H1 (cell line): Measurements from ENCODE around the gene HNRNPA3. TPM values are rescaled to one million over a fixed set of nuclear protein-coding genes. Genes with fewer than 3 reads are reported as not detected.

Experiments used
- CBX8 ChIP-seq: fragments of 300-800, 300-1000 bp; sonication (generic); IDR thresholded peaks from 2 replicates; pipeline ENCODE4 v1.7.1; 2016; ENCODE audit warnings: low read depth, low read length, borderline replicate concordance
- CREB1 ChIP-seq: IDR thresholded peaks from 2 replicates; pipeline ENCODE4 v1.6.1; 2012; ENCODE audit warnings: inconsistent platforms
- HDAC2 ChIP-seq, 2 experiments: fragments of 300-600 bp in 1 of 2; sonication (generic) in 1 of 2; IDR thresholded peaks; 2 replicates each; pipeline ENCODE4 v1.6.1; 2011 to 2012; ENCODE audit warnings: low read depth in 2 of 2, low read length in 2 of 2, mild to moderate bottlenecking in 2 of 2, moderate library complexity in 2 of 2, borderline replicate concordance in 1 of 2, inconsistent platforms in 1 of 2
- KDM4A ChIP-seq: IDR thresholded peaks from one replicate; pipeline ENCODE4 v1.7.1; 2012; ENCODE audit warnings: low read depth, mild to moderate bottlenecking, moderate library complexity, low read length, inconsistent platforms; ENCODE audit not compliant: severe bottlenecking
- MAX ChIP-seq: IDR thresholded peaks from 2 replicates; pipeline ENCODE4 v1.6.1; 2012; ENCODE audit warnings: inconsistent platforms
- NRF1 ChIP-seq: IDR thresholded peaks from 2 replicates; pipeline ENCODE4 v1.6.1; 2011; ENCODE audit warnings: mild to moderate bottlenecking, low read depth, low read length, improper control_type of control experiment
- POLR2AphosphoS5 ChIP-seq: IDR thresholded peaks from 2 replicates; pipeline ENCODE4 v1.6.1; 2011; ENCODE audit warnings: low read depth, low read length
- SP1 ChIP-seq: IDR thresholded peaks from 2 replicates; pipeline ENCODE4 v1.6.1; 2011; ENCODE audit warnings: low read depth, low read length
- TEAD4 ChIP-seq: IDR thresholded peaks from 2 replicates; pipeline ENCODE4 v1.6.1; 2012; ENCODE audit warnings: low read depth, low read length, inconsistent platforms, mixed read lengths
- polyA plus RNA-seq, 7 experiments: library from polyadenylated mRNA; depleted of rRNA in 3 of 7; stranded (reverse) in 5 of 7; unstranded in 2 of 7; fragments of >200 nt in 5 of 7; fragments of 200-250 nt in 2 of 7; gene quantifications; 1 replicate in 5 of 7; 2 replicates in 1 of 7; 4 replicates in 1 of 7; pipeline versions ENCODE4 v1.2.1 to v1.2.3, GENCODE V29; 2011 to 2013; ENCODE audit warnings: missing spikeins in 2 of 7, mixed read lengths in 2 of 7
- total RNA-seq: library from RNA; stranded (reverse); fragmentation: NEBNext Ultra II Directional; extraction: Animal tissue kit (Norgen Biotek cat#: 25700); gene quantifications from 2 replicates; pipeline ENCODE4 v1.2.1, GENCODE V29; 2021
- TF ChIP-seq, protein P1 (sequence below): fragments of 300-600 bp; sonication (generic); IDR thresholded peaks from 2 replicates; pipeline ENCODE4 v1.7.1; 2012; ENCODE audit warnings: low read length, moderate library complexity, mild to moderate bottlenecking, inconsistent platforms; ENCODE audit not compliant: insufficient replicate concordance

Gene HNRNPA3
- total and polyA plus RNA-seq, 2 of the 8 experiments (the other 6 are each of a cell fraction or from before 2014, with no cell fraction given) = 66.1 to 408 TPM

DNA sequence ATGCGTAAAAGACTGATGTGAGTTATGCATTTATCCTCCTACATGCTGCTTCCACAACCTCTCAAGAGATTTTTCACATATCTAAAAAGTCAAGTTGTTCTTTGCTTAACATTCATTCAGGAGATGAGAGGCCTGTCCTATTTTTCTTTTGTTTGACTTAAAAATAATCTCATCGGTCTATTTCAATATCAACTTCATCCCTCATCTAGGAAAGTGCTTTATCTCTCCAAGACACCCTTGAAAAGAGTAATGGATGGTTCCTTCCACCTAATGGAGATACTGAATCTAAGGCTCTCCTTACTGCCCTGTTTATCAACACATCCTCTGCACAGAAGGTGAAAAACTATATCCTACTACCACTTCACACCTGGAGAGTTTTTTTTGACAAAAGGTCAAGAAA, 49.5 kb downstream of the HNRNPA3 start (continued):
- TF ChIP-seq, protein P1, sequence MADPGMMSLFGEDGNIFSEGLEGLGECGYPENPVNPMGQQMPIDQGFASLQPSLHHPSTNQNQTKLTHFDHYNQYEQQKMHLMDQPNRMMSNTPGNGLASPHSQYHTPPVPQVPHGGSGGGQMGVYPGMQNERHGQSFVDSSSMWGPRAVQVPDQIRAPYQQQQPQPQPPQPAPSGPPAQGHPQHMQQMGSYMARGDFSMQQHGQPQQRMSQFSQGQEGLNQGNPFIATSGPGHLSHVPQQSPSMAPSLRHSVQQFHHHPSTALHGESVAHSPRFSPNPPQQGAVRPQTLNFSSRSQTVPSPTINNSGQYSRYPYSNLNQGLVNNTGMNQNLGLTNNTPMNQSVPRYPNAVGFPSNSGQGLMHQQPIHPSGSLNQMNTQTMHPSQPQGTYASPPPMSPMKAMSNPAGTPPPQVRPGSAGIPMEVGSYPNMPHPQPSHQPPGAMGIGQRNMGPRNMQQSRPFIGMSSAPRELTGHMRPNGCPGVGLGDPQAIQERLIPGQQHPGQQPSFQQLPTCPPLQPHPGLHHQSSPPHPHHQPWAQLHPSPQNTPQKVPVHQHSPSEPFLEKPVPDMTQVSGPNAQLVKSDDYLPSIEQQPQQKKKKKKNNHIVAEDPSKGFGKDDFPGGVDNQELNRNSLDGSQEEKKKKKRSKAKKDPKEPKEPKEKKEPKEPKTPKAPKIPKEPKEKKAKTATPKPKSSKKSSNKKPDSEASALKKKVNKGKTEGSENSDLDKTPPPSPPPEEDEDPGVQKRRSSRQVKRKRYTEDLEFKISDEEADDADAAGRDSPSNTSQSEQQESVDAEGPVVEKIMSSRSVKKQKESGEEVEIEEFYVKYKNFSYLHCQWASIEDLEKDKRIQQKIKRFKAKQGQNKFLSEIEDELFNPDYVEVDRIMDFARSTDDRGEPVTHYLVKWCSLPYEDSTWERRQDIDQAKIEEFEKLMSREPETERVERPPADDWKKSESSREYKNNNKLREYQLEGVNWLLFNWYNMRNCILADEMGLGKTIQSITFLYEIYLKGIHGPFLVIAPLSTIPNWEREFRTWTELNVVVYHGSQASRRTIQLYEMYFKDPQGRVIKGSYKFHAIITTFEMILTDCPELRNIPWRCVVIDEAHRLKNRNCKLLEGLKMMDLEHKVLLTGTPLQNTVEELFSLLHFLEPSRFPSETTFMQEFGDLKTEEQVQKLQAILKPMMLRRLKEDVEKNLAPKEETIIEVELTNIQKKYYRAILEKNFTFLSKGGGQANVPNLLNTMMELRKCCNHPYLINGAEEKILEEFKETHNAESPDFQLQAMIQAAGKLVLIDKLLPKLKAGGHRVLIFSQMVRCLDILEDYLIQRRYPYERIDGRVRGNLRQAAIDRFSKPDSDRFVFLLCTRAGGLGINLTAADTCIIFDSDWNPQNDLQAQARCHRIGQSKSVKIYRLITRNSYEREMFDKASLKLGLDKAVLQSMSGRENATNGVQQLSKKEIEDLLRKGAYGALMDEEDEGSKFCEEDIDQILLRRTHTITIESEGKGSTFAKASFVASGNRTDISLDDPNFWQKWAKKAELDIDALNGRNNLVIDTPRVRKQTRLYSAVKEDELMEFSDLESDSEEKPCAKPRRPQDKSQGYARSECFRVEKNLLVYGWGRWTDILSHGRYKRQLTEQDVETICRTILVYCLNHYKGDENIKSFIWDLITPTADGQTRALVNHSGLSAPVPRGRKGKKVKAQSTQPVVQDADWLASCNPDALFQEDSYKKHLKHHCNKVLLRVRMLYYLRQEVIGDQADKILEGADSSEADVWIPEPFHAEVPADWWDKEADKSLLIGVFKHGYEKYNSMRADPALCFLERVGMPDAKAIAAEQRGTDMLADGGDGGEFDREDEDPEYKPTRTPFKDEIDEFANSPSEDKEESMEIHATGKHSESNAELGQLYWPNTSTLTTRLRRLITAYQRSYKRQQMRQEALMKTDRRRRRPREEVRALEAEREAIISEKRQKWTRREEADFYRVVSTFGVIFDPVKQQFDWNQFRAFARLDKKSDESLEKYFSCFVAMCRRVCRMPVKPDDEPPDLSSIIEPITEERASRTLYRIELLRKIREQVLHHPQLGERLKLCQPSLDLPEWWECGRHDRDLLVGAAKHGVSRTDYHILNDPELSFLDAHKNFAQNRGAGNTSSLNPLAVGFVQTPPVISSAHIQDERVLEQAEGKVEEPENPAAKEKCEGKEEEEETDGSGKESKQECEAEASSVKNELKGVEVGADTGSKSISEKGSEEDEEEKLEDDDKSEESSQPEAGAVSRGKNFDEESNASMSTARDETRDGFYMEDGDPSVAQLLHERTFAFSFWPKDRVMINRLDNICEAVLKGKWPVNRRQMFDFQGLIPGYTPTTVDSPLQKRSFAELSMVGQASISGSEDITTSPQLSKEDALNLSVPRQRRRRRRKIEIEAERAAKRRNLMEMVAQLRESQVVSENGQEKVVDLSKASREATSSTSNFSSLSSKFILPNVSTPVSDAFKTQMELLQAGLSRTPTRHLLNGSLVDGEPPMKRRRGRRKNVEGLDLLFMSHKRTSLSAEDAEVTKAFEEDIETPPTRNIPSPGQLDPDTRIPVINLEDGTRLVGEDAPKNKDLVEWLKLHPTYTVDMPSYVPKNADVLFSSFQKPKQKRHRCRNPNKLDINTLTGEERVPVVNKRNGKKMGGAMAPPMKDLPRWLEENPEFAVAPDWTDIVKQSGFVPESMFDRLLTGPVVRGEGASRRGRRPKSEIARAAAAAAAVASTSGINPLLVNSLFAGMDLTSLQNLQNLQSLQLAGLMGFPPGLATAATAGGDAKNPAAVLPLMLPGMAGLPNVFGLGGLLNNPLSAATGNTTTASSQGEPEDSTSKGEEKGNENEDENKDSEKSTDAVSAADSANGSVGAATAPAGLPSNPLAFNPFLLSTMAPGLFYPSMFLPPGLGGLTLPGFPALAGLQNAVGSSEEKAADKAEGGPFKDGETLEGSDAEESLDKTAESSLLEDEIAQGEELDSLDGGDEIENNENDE = no peak
- TF ChIP-seq TEAD4 = no peak
- TF ChIP-seq CREB1 = no peak
- TF ChIP-seq MAX = no peak
- TF ChIP-seq NRF1 = no peak
- TF ChIP-seq POLR2AphosphoS5 = no peak
- TF ChIP-seq SP1 = no peak
- no peak for TF ChIP-seq KDM4A
- no peak for TF ChIP-seq HDAC2 (IDR thresholded peaks at IDR 0.05; ENCODE audit: borderline replicate concordance in 1 of 2, low read depth in 2 of 2, low read length in 2 of 2)
- no peak for TF ChIP-seq CBX8
